HEK293 (cell line): Measurements from ENCODE around the gene DYNC1I1.

Experiments
- CTCF ChIA-PET: fragments of 350-600 bp; formaldehyde crosslinking; extraction: SDS; loops from one replicate; lab custom pipeline; 2021; ENCODE audit warnings: antibody characterized with exemption; lab: Yijun Ruan, JAX
- POLR2A ChIA-PET: fragments of 300-600 bp; formaldehyde crosslinking; extraction: SDS; loops from one replicate; lab custom pipeline; 2020; ENCODE audit warnings: antibody characterized with exemption, inconsistent platforms; lab: Yijun Ruan, JAX
- H3K27ac ChIP-seq: fragments of 200-500 bp; sonication (Bioruptor generic); 2 replicates; pipeline ENCODE4 v1.5.1; 2014; ENCODE audit warnings: low read depth, low read length, control low read depth, inconsistent platforms; ENCODE audit errors: extremely low read depth
- H3K36me3 ChIP-seq, 2 experiments: fragments of 200-500 bp in 1 of 2; sonication (Bioruptor generic) in 1 of 2; 1 replicate in 1 of 2; 2 replicates in 1 of 2; pipeline ENCODE4 v1.5.1; 2014 to 2017; ENCODE audit warnings: inconsistent platforms in 2 of 2, low read length in 2 of 2; ENCODE audit not compliant: control insufficient read depth in 2 of 2, insufficient read depth in 1 of 2
- H3K4me1 ChIP-seq: fragments of 200-500 bp; sonication (Bioruptor generic); 2 replicates; pipeline ENCODE4 v1.5.1; 2014; ENCODE audit warnings: mild to moderate bottlenecking, low read length, inconsistent platforms; ENCODE audit not compliant: control insufficient read depth, insufficient read depth
- H3K4me3 ChIP-seq: 2 replicates; pipeline ENCODE4 v1.5.1; 2011; ENCODE audit warnings: low read depth, mild to moderate bottlenecking, control low read depth, low read length, moderate library complexity
- H3K9me3 ChIP-seq: fragments of 200-500 bp; sonication (Bioruptor generic); 2 replicates; pipeline ENCODE4 v1.5.1; 2014; ENCODE audit warnings: low read depth, low read length, inconsistent platforms; ENCODE audit not compliant: control insufficient read depth, insufficient read depth
- KLF1 ChIP-seq: fragments of 450-650 bp; formaldehyde crosslinking; IDR thresholded peaks from 2 replicates; pipeline ENCODE4 v1.5.1; 2016; ENCODE audit warnings: missing biosample characterization, missing genetic modification characterization
- KLF7 ChIP-seq: fragments of 450-650 bp; formaldehyde crosslinking; IDR thresholded peaks from 2 replicates; pipeline ENCODE4 v1.5.1; 2016; ENCODE audit warnings: missing biosample characterization, missing genetic modification characterization, borderline replicate concordance
- KLF9 ChIP-seq: fragments of 450-650 bp; formaldehyde crosslinking; IDR thresholded peaks from 2 replicates; pipeline ENCODE4 v1.5.1; 2016; ENCODE audit warnings: missing biosample characterization, missing genetic modification characterization, low read depth
- SCRT2 ChIP-seq: fragments of 450-650 bp; formaldehyde crosslinking; IDR thresholded peaks from 2 replicates; pipeline ENCODE4 v1.5.1; 2016; ENCODE audit warnings: missing biosample characterization, missing genetic modification characterization
- SP2 ChIP-seq: fragments of 450-650 bp; formaldehyde crosslinking; IDR thresholded peaks from 2 replicates; pipeline ENCODE4 v1.5.1; 2016; ENCODE audit warnings: missing biosample characterization, missing genetic modification characterization
- ZNF175 ChIP-seq: fragments of 450-650 bp; formaldehyde crosslinking; IDR thresholded peaks from 2 replicates; pipeline ENCODE4 v1.5.1; 2016; ENCODE audit warnings: missing biosample characterization, missing genetic modification characterization
- ZNF18 ChIP-seq: fragments of 450-650 bp; formaldehyde crosslinking; IDR thresholded peaks from 2 replicates; pipeline ENCODE4 v1.5.1; 2016; ENCODE audit warnings: missing biosample characterization, missing genetic modification characterization
- ZNF202 ChIP-seq: fragments of 450-650 bp; formaldehyde crosslinking; IDR thresholded peaks from 2 replicates; pipeline ENCODE4 v1.5.1; 2016; ENCODE audit warnings: missing biosample characterization, missing genetic modification characterization, borderline replicate concordance
- ZNF239 ChIP-seq: fragments of 450-650 bp; formaldehyde crosslinking; IDR thresholded peaks from 2 replicates; pipeline ENCODE4 v1.5.1; 2016; ENCODE audit warnings: missing biosample characterization, missing genetic modification characterization
- ZNF248 ChIP-seq: fragments of 450-650 bp; formaldehyde crosslinking; IDR thresholded peaks from 2 replicates; pipeline ENCODE4 v1.5.1; 2017; ENCODE audit warnings: missing biosample characterization, missing genetic modification characterization
- ZNF394 ChIP-seq: fragments of 450-650 bp; formaldehyde crosslinking; IDR thresholded peaks from 2 replicates; pipeline ENCODE4 v1.5.1; 2016; ENCODE audit warnings: missing biosample characterization, missing genetic modification characterization, mild to moderate bottlenecking, moderate library complexity, borderline replicate concordance
- ZNF404 ChIP-seq: fragments of 450-650 bp; formaldehyde crosslinking; IDR thresholded peaks from 2 replicates; pipeline ENCODE4 v1.5.1; 2017; ENCODE audit warnings: missing biosample characterization, missing genetic modification characterization
- ZNF510 ChIP-seq: fragments of 450-650 bp; formaldehyde crosslinking; IDR thresholded peaks from 2 replicates; pipeline ENCODE4 v1.5.1; 2018; ENCODE audit warnings: mild to moderate bottlenecking, missing genetic modification characterization, missing biosample characterization; ENCODE audit not compliant: insufficient replicate concordance
- TF ChIP-seq, protein P1 (sequence below): fragments of 450-650 bp; formaldehyde crosslinking; IDR thresholded peaks from 2 replicates; pipeline ENCODE4 v1.5.1; 2016; ENCODE audit warnings: missing biosample characterization, missing genetic modification characterization
- TF ChIP-seq, protein P2 (sequence below): fragments of 450-650 bp; formaldehyde crosslinking; IDR thresholded peaks from 2 replicates; pipeline ENCODE4 v1.5.1; 2017; ENCODE audit warnings: missing biosample characterization, missing genetic modification characterization
- TF ChIP-seq, protein P3 (sequence below): fragments of 450-650 bp; formaldehyde crosslinking; IDR thresholded peaks from 2 replicates; pipeline ENCODE4 v1.5.1; 2016; ENCODE audit warnings: missing biosample characterization, missing genetic modification characterization
- TF ChIP-seq, protein P4 (sequence below): fragments of 450-650 bp; formaldehyde crosslinking; IDR thresholded peaks from 2 replicates; pipeline ENCODE4 v1.5.1; 2016; ENCODE audit warnings: missing biosample characterization, missing genetic modification characterization

DYNC1I1 gene

GRCh38 chr7:95996886-95997285 is 224.5 kb downstream of the DYNC1I1 start:
- no peaks in the 10 kb centered on the region for H3K36me3 ChIP-seq
- H3K9me3 ChIP-seq, result no peaks in the 10 kb centered on the region
- H3K4me1 ChIP-seq, result no peaks in the 10 kb centered on the region
- H3K4me3 ChIP-seq, result no peak overlapping the region
- ChIA-PET CTCF (interaction anchor here (1.1 kb wide), 1 partner anchor 79 kb away, joined by 3 read pairs; no protein-coding TSS in a partner anchor), POLR2A (no interaction called here)
- TF ChIP-seq, protein P1, sequence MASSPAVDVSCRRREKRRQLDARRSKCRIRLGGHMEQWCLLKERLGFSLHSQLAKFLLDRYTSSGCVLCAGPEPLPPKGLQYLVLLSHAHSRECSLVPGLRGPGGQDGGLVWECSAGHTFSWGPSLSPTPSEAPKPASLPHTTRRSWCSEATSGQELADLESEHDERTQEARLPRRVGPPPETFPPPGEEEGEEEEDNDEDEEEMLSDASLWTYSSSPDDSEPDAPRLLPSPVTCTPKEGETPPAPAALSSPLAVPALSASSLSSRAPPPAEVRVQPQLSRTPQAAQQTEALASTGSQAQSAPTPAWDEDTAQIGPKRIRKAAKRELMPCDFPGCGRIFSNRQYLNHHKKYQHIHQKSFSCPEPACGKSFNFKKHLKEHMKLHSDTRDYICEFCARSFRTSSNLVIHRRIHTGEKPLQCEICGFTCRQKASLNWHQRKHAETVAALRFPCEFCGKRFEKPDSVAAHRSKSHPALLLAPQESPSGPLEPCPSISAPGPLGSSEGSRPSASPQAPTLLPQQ (tag by site-specific recombination), result no peak
- TF ChIP-seq SCRT2 (tag by site-specific recombination), result 0 out of 2 replicates have a peak, but pooled peaks have one; percentile 41
- no peak overlapping the region for H3K27ac ChIP-seq

GRCh38 chr7:95997632-95998031 is 225.3 kb downstream of the DYNC1I1 start:
- Histone ChIP-seq H3K4me1 (no peaks in the 10 kb centered on the region), H3K36me3 (no peaks in the 10 kb centered on the region), H3K27ac (no peak overlapping the region), H3K9me3 (no peaks in the 10 kb centered on the region), H3K4me3 (no peak overlapping the region)
- ChIA-PET CTCF (no interaction called here), POLR2A (no interaction called here)
- TF ChIP-seq ZNF202 (tag by site-specific recombination), result no peak
- no peak for TF ChIP-seq SP2
- no peak for TF ChIP-seq ZNF239 (tag by site-specific recombination)
- TF ChIP-seq, protein P2, sequence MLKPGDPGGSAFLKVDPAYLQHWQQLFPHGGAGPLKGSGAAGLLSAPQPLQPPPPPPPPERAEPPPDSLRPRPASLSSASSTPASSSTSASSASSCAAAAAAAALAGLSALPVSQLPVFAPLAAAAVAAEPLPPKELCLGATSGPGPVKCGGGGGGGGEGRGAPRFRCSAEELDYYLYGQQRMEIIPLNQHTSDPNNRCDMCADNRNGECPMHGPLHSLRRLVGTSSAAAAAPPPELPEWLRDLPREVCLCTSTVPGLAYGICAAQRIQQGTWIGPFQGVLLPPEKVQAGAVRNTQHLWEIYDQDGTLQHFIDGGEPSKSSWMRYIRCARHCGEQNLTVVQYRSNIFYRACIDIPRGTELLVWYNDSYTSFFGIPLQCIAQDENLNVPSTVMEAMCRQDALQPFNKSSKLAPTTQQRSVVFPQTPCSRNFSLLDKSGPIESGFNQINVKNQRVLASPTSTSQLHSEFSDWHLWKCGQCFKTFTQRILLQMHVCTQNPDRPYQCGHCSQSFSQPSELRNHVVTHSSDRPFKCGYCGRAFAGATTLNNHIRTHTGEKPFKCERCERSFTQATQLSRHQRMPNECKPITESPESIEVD (tag by site-specific recombination), result no peak
- TF ChIP-seq KLF1, result no peak
- no peak for TF ChIP-seq ZNF510
- TF ChIP-seq, protein P3, sequence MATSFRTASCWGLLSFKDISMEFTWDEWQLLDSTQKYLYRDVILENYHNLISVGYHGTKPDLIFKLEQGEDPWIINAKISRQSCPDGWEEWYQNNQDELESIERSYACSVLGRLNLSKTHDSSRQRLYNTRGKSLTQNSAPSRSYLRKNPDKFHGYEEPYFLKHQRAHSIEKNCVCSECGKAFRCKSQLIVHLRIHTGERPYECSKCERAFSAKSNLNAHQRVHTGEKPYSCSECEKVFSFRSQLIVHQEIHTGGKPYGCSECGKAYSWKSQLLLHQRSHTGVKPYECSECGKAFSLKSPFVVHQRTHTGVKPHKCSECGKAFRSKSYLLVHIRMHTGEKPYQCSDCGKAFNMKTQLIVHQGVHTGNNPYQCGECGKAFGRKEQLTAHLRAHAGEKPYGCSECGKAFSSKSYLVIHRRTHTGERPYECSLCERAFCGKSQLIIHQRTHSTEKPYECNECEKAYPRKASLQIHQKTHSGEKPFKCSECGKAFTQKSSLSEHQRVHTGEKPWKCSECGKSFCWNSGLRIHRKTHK, result no peak
- no peak for TF ChIP-seq ZNF404 (tag by site-specific recombination)
- TF ChIP-seq SCRT2 (tag by site-specific recombination), result no peak
- TF ChIP-seq ZNF394 (tag by site-specific recombination), result no peak
- TF ChIP-seq, protein P4, sequence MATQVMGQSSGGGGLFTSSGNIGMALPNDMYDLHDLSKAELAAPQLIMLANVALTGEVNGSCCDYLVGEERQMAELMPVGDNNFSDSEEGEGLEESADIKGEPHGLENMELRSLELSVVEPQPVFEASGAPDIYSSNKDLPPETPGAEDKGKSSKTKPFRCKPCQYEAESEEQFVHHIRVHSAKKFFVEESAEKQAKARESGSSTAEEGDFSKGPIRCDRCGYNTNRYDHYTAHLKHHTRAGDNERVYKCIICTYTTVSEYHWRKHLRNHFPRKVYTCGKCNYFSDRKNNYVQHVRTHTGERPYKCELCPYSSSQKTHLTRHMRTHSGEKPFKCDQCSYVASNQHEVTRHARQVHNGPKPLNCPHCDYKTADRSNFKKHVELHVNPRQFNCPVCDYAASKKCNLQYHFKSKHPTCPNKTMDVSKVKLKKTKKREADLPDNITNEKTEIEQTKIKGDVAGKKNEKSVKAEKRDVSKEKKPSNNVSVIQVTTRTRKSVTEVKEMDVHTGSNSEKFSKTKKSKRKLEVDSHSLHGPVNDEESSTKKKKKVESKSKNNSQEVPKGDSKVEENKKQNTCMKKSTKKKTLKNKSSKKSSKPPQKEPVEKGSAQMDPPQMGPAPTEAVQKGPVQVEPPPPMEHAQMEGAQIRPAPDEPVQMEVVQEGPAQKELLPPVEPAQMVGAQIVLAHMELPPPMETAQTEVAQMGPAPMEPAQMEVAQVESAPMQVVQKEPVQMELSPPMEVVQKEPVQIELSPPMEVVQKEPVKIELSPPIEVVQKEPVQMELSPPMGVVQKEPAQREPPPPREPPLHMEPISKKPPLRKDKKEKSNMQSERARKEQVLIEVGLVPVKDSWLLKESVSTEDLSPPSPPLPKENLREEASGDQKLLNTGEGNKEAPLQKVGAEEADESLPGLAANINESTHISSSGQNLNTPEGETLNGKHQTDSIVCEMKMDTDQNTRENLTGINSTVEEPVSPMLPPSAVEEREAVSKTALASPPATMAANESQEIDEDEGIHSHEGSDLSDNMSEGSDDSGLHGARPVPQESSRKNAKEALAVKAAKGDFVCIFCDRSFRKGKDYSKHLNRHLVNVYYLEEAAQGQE, result no peak
- TF ChIP-seq ZNF175, result no peak
- no peak for TF ChIP-seq ZNF18
- no peak for TF ChIP-seq ZNF248
- no peak for TF ChIP-seq KLF9 (tag by site-specific recombination)
- no peak for TF ChIP-seq KLF7
